GM12892 (cell line): ENCODE results near the gene AGK.

Source experiments
- POLR2A ChIP-seq: IDR thresholded peaks from 2 replicates; pipeline ENCODE4 v1.6.1; 2011; ENCODE audit warnings: low read depth, low read length, control low read depth
- POLR2AphosphoS5 ChIP-seq: IDR thresholded peaks from 2 replicates; pipeline ENCODE4 v1.6.1; 2011; ENCODE audit warnings: low read depth, low read length, control low read depth
- TAF1 ChIP-seq: IDR thresholded peaks from 2 replicates; pipeline ENCODE4 v1.6.1; 2011; ENCODE audit warnings: low read depth, mild to moderate bottlenecking, control low read depth, low read length, borderline replicate concordance

DNA sequence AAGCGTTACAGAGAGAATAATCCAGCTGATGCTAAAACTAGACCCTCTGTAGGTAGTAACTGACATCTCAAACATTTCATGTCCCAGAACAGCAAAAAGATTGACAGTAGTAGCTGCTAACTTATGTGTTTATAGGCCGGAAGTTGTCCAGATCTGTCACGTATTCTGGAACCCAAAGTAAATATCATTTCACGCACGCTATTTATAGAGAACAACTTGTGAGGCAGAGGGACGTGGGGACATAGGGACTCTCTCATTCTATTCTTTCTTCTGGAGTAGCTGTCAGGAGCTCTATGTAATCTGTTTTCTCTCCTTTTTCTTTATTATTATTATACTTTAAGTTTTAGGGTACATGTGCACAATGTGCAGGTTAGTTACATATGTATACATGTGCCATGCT lies 22.3 kb downstream of the AGK start:
- no peak for TF ChIP-seq POLR2AphosphoS5
- no peak for TF ChIP-seq POLR2A
- no peak for TF ChIP-seq TAF1
